HG03469 (cell line): ENCODE measurements around the gene TWIST2.

Source experiments
- ATAC-seq: cut with Tn5 transposase; IDR thresholded peaks from one replicate; pipeline ENCODE4 v1.9.1; 2021; ENCODE audit warnings: mild to moderate bottlenecking, moderate library complexity, moderate number of reproducible peaks; ENCODE audit not compliant: unreplicated experiment

Gene TWIST2

GRCh38 chr2:238936162-238937052 is 88.5 kb downstream of the TWIST2 start:
- ATAC-seq, result no peak

- no peak for ATAC-seq
These were observed 90.1 kb downstream of the TWIST2 start for GRCh38 chr2:238938003-238938400.

- ATAC-seq, result no peak
These were observed 90.6 kb downstream of the TWIST2 start for GRCh38 chr2:238938401-238939055.

GRCh38 chr2:238939074-238939473 is 91.2 kb downstream of the TWIST2 start:
- ATAC-seq, result no peak

- no peak for ATAC-seq
These were observed 91.9 kb downstream of the TWIST2 start for GRCh38 chr2:238939521-238940403.

- no peak for ATAC-seq
These were observed 92.9 kb downstream of the TWIST2 start for GRCh38 chr2:238940806-238941205.

- no peak for ATAC-seq
These were observed 93.4 kb downstream of the TWIST2 start for GRCh38 chr2:238941262-238941792.

- no peak for ATAC-seq
These were observed 94.3 kb downstream of the TWIST2 start for GRCh38 chr2:238942080-238942725.

- no peak for ATAC-seq
These were observed 94.9 kb downstream of the TWIST2 start for GRCh38 chr2:238942726-238943300.

- no peak for ATAC-seq
These were observed 95.6 kb downstream of the TWIST2 start for GRCh38 chr2:238943338-238944067.

GRCh38 chr2:238945433-238946150 is 97.7 kb downstream of the TWIST2 start:
- no peak for ATAC-seq

- no peak for ATAC-seq
These were observed 98.7 kb downstream of the TWIST2 start for GRCh38 chr2:238946318-238947242.

GRCh38 chr2:238947243-238947760 is 99.4 kb downstream of the TWIST2 start:
- ATAC-seq, result no peak

GRCh38 chr2:238947920-238948710 is 100.2 kb downstream of the TWIST2 start:
- ATAC-seq, result no peak

GRCh38 chr2:238948765-238949641 is 101.1 kb downstream of the TWIST2 start:
- no peak for ATAC-seq
